CD4-positive, alpha-beta T cell treated with Interleukin-6 at 100 ng/mL for 8 hours (primary cell): ENCODE measurements around the gene HHAT.

Experiments used
- DNase-seq: peaks from one replicate; pipeline ENCODE4 v3.0.0-alpha.2; 2020; ENCODE audit warnings: mixed read lengths, low spot score

Gene HHAT

GRCh38 chr1:210328746-210329503, at the start of gene HHAT:
Gene HHAT, plus strand, starts transcription at chr1:210328902. Its CDS starts 20,074 bp downstream, at chr1:210348976.
- peak; percentile 56 for DNase-seq

- DNase-seq, result no peak
Measured at GRCh38 chr1:210280221-210280620, 48.5 kb upstream of the HHAT start.

- no peak for DNase-seq
Measured at GRCh38 chr1:210288116-210288515, 40.6 kb upstream of the HHAT start.

- DNase-seq, result no peak
Measured at GRCh38 chr1:210289248-210289647, 39.5 kb upstream of the HHAT start.

- DNase-seq, result no peak
Measured at GRCh38 chr1:210291081-210291764, 37.5 kb upstream of the HHAT start.

GRCh38 chr1:210291786-210292230, 36.9 kb upstream of the HHAT start:
- DNase-seq, result no peak

- DNase-seq, result peak; percentile 6
Measured at GRCh38 chr1:210292231-210292871, 36.4 kb upstream of the HHAT start.

GRCh38 chr1:210293171-210293607, 35.5 kb upstream of the HHAT start:
- no peak for DNase-seq

GRCh38 chr1:210294999-210295745, 33.5 kb upstream of the HHAT start:
- DNase-seq, result no peak

GRCh38 chr1:210296682-210297081, 32.0 kb upstream of the HHAT start:
- no peak for DNase-seq

- DNase-seq, result no peak
Measured at GRCh38 chr1:210298296-210298695, 30.4 kb upstream of the HHAT start.

GRCh38 chr1:210298936-210299335, 29.8 kb upstream of the HHAT start:
- DNase-seq, result no peak

- no peak for DNase-seq
Measured at GRCh38 chr1:210299501-210299900, 29.2 kb upstream of the HHAT start.

GRCh38 chr1:210300923-210301614, 27.6 kb upstream of the HHAT start:
- DNase-seq, result no peak

GRCh38 chr1:210301615-210302000, 27.1 kb upstream of the HHAT start:
- DNase-seq, result no peak

GRCh38 chr1:210302501-210302900, 26.2 kb upstream of the HHAT start:
- no peak for DNase-seq

GRCh38 chr1:210303391-210303790, 25.3 kb upstream of the HHAT start:
- DNase-seq, result no peak

- DNase-seq, result no peak
Measured at GRCh38 chr1:210310562-210311153, 18.0 kb upstream of the HHAT start.

GRCh38 chr1:210311726-210312493, 16.8 kb upstream of the HHAT start:
- DNase-seq, result no peak

- DNase-seq, result no peak
Measured at GRCh38 chr1:210313046-210313595, 15.6 kb upstream of the HHAT start.
